GM18858 (cell line): ENCODE results near the gene CPOX.
"Not testable (repeated sequence)": the region's sequence is repeated elsewhere in the genome, so short reads cannot be mapped to it uniquely, and the experiment has no call there.

ENCODE experiments used
- ATAC-seq: cut with Tn5 transposase; IDR thresholded peaks from one replicate; pipeline ENCODE4 v1.9.1; 2021; ENCODE audit not compliant: unreplicated experiment

Gene CPOX

GRCh38 chr3:98593046-98593936 lies at the start of gene CPOX:
Gene CPOX, minus strand, starts transcription at chr3:98593611. Its CDS starts 107 bp downstream, at chr3:98593504.
- ATAC-seq: peak; percentile 92

- ATAC-seq: not testable (repeated sequence)
Observed at GRCh38 chr3:98642769-98643168, 49.4 kb upstream of the CPOX start.

- ATAC-seq: not testable (repeated sequence)
Observed at GRCh38 chr3:98641756-98642155, 48.3 kb upstream of the CPOX start.

GRCh38 chr3:98638515-98638914 lies 45.1 kb upstream of the CPOX start:
- ATAC-seq: not testable (repeated sequence)

GRCh38 chr3:98630416-98630815 lies 37.0 kb upstream of the CPOX start:
- ATAC-seq: no peak

- ATAC-seq: no peak
Observed at GRCh38 chr3:98628317-98628716, 34.9 kb upstream of the CPOX start.

- ATAC-seq: no peak
Observed at GRCh38 chr3:98626151-98626550, 32.7 kb upstream of the CPOX start.

- no peak for ATAC-seq
Observed at GRCh38 chr3:98623572-98624280, 30.3 kb upstream of the CPOX start.

- ATAC-seq: no peak
Observed at GRCh38 chr3:98617841-98618240, 24.4 kb upstream of the CPOX start.

- no peak for ATAC-seq
Observed at GRCh38 chr3:98613616-98614015, 20.2 kb upstream of the CPOX start.

- no peak for ATAC-seq
Observed at GRCh38 chr3:98612996-98613517, 19.6 kb upstream of the CPOX start.

- ATAC-seq: no peak
Observed at GRCh38 chr3:98612587-98612986, 19.2 kb upstream of the CPOX start.

GRCh38 chr3:98608029-98608428 lies 14.6 kb upstream of the CPOX start:
- no peak for ATAC-seq

GRCh38 chr3:98603580-98603979 lies 10.2 kb upstream of the CPOX start:
- ATAC-seq: no peak

GRCh38 chr3:98602078-98602678 lies 8.8 kb upstream of the CPOX start:
- ATAC-seq: peak; percentile 59

- no peak for ATAC-seq
Observed at GRCh38 chr3:98601180-98601579, 7.8 kb upstream of the CPOX start.

GRCh38 chr3:98600412-98601095 lies 7.1 kb upstream of the CPOX start:
- peak; percentile 57 for ATAC-seq

GRCh38 chr3:98599647-98600411 lies 6.4 kb upstream of the CPOX start:
- no peak for ATAC-seq

GRCh38 chr3:98598492-98598891 lies 5.1 kb upstream of the CPOX start:
- no peak for ATAC-seq
